HL-60 (cell line): Measurements from ENCODE around the gene COL16A1.
A peak's percentile ranks its signal among the peaks of the same experiment; 100 is the strongest.

Experiments used
- DNase-seq, 2 experiments: peaks; one replicate each; pipeline ENCODE4 v3.0.0-alpha.2; 2010 to 2020; ENCODE audit warnings: low read depth in 1 of 2, low spot score in 1 of 2
- H3K27ac ChIP-seq: fragments of 250-450 bp; sonication (Bioruptor Pico); replicated peaks from 2 replicates; pipeline ENCODE4 v1.5.1; 2020; ENCODE audit warnings: mild to moderate bottlenecking, moderate library complexity
- H3K27me3 ChIP-seq: fragments of 250-450 bp; sonication (Bioruptor Pico); 2 replicates; pipeline ENCODE4 v1.5.1; 2021; ENCODE audit warnings: mild to moderate bottlenecking, moderate library complexity; ENCODE audit not compliant: insufficient read depth, poor library complexity, severe bottlenecking
- H3K4me3 ChIP-seq: replicated peaks from 2 replicates; pipeline ENCODE4 v1.5.1; 2011; ENCODE audit warnings: mild to moderate bottlenecking, control low read depth, low read length; ENCODE audit not compliant: insufficient read depth
- CTCF ChIP-seq: IDR thresholded peaks from one replicate; pipeline ENCODE4 v1.5.1; 2011; ENCODE audit warnings: low read length, control low read depth, inconsistent platforms; ENCODE audit not compliant: insufficient read depth
- GABPA ChIP-seq: IDR thresholded peaks from 2 replicates; pipeline ENCODE4 v1.6.1; 2012; ENCODE audit warnings: low read depth
- POLR2AphosphoS5 ChIP-seq: IDR thresholded peaks from 2 replicates; pipeline ENCODE4 v1.6.1; 2012; ENCODE audit warnings: low read depth
- REST ChIP-seq: IDR thresholded peaks from 2 replicates; pipeline ENCODE4 v1.6.1; 2012; ENCODE audit warnings: low read depth; ENCODE audit not compliant: insufficient replicate concordance
- SPI1 ChIP-seq: IDR thresholded peaks from 2 replicates; pipeline ENCODE4 v1.6.1; 2012; ENCODE audit warnings: low read depth, mild to moderate bottlenecking, borderline replicate concordance

Gene COL16A1

GRCh38 chr1:31745096-31745945, 41.5 kb upstream of the COL16A1 start:
- TF ChIP-seq CTCF = peak; percentile 54
- no peak for TF ChIP-seq REST
- peak in 1 of 2 experiments; percentile 63 for DNase-seq
- Histone ChIP-seq H3K4me3 (no peak overlapping the region), H3K27ac (no peak overlapping the region), H3K27me3 (no peaks in the 10 kb centered on the region)

DNA sequence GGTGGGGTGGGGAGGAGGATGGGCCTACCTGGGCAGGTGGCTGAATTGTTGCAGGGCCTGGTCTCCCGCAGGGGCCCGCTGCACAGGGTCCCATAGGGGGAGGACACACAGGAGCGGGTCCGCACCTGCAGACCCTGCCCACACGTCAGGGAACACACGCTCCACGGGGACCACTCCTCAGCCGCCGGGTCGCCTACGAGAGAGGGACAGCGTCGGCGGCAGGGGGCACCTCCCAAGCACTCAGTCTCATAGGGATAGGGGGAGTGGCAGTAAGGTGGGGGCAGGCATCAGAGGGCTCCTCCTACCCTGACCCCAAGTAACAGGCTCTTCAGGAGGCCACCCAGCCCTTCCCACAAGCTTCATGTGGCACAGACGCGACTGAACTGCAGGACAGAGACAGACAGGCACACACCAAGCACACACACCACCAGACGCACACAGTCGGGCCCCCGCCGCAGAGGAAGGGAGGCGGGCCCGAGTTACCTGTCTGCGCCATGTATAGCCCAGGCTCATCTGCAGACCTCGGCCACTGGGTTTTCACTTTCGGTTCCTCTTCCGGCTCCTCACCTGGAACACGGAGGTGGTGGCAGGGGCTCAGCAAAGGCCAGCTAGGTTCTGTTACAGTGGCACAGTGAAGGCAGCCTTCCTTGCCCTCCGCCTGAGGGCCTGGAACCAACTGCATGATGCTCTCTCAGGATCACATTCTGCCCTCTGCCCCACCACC, 40.5 kb upstream of the COL16A1 start:
- Histone ChIP-seq H3K27me3 (peaks cover 3% of the 10 kb centered on the region), H3K4me3 (no peak overlapping the region), H3K27ac (no peak overlapping the region)
- no peak for TF ChIP-seq SPI1
- TF ChIP-seq POLR2AphosphoS5 = no peak
- no peak for DNase-seq

DNA sequence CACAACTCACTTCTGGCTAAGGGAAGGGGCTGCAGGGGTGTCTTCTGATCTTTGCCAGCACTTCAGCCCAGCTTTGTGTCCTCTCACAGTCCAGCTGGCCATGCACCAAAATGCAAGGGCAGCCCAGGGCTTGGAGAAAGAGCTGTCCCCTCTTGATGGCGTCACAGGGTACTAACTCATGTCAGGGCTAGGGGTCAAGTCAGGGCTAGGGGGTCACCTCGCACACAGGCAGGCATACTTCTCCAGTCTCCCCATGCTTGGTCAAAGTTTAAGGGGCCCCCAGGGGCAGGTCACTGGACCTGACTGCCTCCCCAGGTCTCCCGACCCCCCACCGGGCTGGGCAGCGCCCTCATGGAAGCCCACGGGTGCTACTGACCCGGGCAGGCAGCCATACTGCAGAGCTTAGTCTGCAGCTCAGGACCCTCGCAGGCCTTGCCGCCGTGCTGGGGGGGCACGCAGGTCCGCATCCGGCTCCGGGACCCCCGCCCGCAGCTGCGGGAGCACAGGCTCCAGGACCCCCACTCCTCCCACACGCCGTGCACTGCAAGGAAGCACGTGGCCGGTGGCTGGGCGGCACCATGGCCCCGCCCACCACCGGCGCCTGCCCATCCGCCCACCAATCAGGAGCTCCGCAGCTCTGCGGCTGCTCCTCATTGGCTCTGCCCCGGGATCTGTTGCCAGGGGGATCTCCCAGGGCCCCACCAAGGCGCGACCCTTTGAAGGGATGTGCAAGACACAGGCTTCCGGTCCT, 38.8 kb upstream of the COL16A1 start:
- Histone ChIP-seq H3K27me3 (peaks cover 7% of the 10 kb centered on the region), H3K4me3 (no peak overlapping the region), H3K27ac (no peak overlapping the region)
- no peak for DNase-seq
- TF ChIP-seq POLR2AphosphoS5 (no peak), REST (no peak), GABPA (no peak), CTCF (no peak), SPI1 (no peak)

DNA sequence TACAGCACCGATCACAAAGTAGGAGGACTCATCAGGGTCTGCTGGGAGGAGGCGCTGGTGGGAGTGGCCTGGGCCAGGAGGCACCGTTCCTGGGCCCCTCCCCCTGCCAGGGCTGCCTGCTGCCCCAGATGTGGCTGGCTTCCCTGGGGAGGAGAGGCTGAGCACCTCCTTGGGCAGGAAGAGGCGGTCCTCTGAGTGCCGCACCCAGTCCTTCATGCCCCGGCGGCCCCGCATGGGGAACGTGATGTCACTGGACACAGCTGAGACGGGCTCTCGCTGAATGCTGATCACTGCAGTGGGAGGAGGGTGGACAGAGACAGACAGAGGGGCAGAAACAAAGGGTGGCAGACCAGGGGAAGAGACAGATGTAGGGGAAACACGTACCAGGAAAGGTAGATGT, 35.5 kb upstream of the COL16A1 start:
- DNase-seq = no peak
- Histone ChIP-seq H3K27me3 (peaks cover 18% of the 10 kb centered on the region), H3K27ac (no peak overlapping the region), H3K4me3 (no peak overlapping the region)
- no peak for TF ChIP-seq POLR2AphosphoS5
- TF ChIP-seq SPI1 = no peak
- TF ChIP-seq CTCF = no peak
- TF ChIP-seq GABPA = no peak
- TF ChIP-seq REST = no peak
